HepG2 (cell line): ENCODE results near the gene C19orf18. TPM values are rescaled to one million over a fixed set of nuclear protein-coding genes. Genes with fewer than 3 reads are reported as not detected.

Source experiments
- ATAC-seq: fragments of 200-7000 bp; cut with Tn5 transposase; 3 replicates; pipeline ENCODE4 v1.9.1; 2020; ENCODE audit warnings: mild to moderate bottlenecking, moderate library complexity
- BruUV-seq: library from RNA; stranded (reverse); fragments of 400-500 nt; replicated peaks from 2 replicates; lab custom pipeline; 2021; lab: Mats Ljungman, UMichigan
- CTCF ChIA-PET: fragments of 300-600 bp; formaldehyde crosslinking; extraction: SDS; loops from one replicate; lab custom pipeline; 2021; ENCODE audit warnings: low total read pairs, inconsistent platforms, low intra/inter-chr PET ratio; lab: Yijun Ruan, JAX
- POLR2A ChIA-PET: fragments of 350-600 bp; sonication (Branson Sonifier 250); formaldehyde crosslinking; loops from one replicate; lab custom pipeline; 2020; ENCODE audit warnings: antibody characterized with exemption, inconsistent platforms; lab: Yijun Ruan, JAX
- DNase-seq: peaks from one replicate; pipeline ENCODE4 v3.0.0-alpha.2; 2015; ENCODE audit warnings: low spot score
- FAIRE-seq: peaks from 3 replicates; lab custom pipeline; 2011; peaks lifted over from hg19 to GRCh38; lab: Jason Lieb, UNC
- H2AFZ ChIP-seq: one replicate; pipeline ENCODE4 v1.6.1; 2011; ENCODE audit warnings: low read length, inconsistent platforms
- H3K27ac ChIP-seq: fragments of 300-600 bp; 3 replicates; pipeline ENCODE4 v1.8.0; 2011; ENCODE audit warnings: mixed run types, mild to moderate bottlenecking, mixed read lengths, low read length, inconsistent platforms; ENCODE audit not compliant: insufficient read depth; ENCODE audit errors: extremely low read length
- H3K27me3 ChIP-seq, 2 experiments: fragments of 200-600 bp in 1 of 2; 2 replicates in 1 of 2; 3 replicates in 1 of 2; pipeline versions ENCODE4 v1.6.0 to v1.8.0; 2011; ENCODE audit warnings: low read length in 2 of 2, mild to moderate bottlenecking in 2 of 2, moderate library complexity in 2 of 2, inconsistent platforms in 1 of 2; ENCODE audit not compliant: insufficient read depth in 2 of 2, control insufficient read depth in 1 of 2
- H3K36me3 ChIP-seq, 2 experiments: fragments of 200-600 bp in 1 of 2; replicated peaks in 1 of 2; 2 replicates in 1 of 2; 3 replicates in 1 of 2; pipeline versions ENCODE4 v1.5.1 to v1.8.0; 2011; ENCODE audit warnings: low read length in 2 of 2, inconsistent platforms in 1 of 2; ENCODE audit not compliant: insufficient read depth in 2 of 2, control insufficient read depth in 1 of 2
- H3K4me1 ChIP-seq: 2 replicates; pipeline ENCODE4 v1.5.1; 2012; ENCODE audit warnings: low read length, inconsistent platforms; ENCODE audit not compliant: insufficient read depth
- H3K4me2 ChIP-seq: 2 replicates; pipeline ENCODE4 v1.6.0; 2011; ENCODE audit warnings: low read depth, low read length, inconsistent platforms
- H3K4me3 ChIP-seq, 3 experiments: fragments of 200-600 bp in 1 of 3; sonication (generic), shearing (Covaris generic) in 1 of 3; replicated peaks in 1 of 3; 2 replicates each; pipeline ENCODE4 v1.5.1; 2011 to 2016; ENCODE audit warnings: low read length in 3 of 3, inconsistent platforms in 2 of 3, low read depth in 2 of 3, mild to moderate bottlenecking in 2 of 3, control low read depth in 1 of 3, mixed read lengths in 1 of 3; ENCODE audit not compliant: insufficient read depth in 1 of 3
- H3K79me2 ChIP-seq: one replicate; pipeline ENCODE4 v1.6.1; 2011; ENCODE audit warnings: low read length, inconsistent platforms; ENCODE audit not compliant: insufficient read depth
- H3K9ac ChIP-seq: 2 replicates; pipeline ENCODE4 v1.6.0; 2011; ENCODE audit warnings: mild to moderate bottlenecking, low read depth, low read length, inconsistent platforms; ENCODE audit not compliant: insufficient read depth
- H3K9me3 ChIP-seq: 2 replicates; pipeline ENCODE4 v1.5.1; 2012; ENCODE audit warnings: mild to moderate bottlenecking, low read length
- H4K20me1 ChIP-seq: 2 replicates; pipeline ENCODE4 v1.6.0; 2011; ENCODE audit warnings: inconsistent platforms, mild to moderate bottlenecking, low read length, moderate library complexity; ENCODE audit not compliant: insufficient read depth
- ARID2 ChIP-seq: sonication (generic); formaldehyde crosslinking; IDR thresholded peaks from 2 replicates; pipeline ENCODE4 v1.8.1; 2022; ENCODE audit warnings: mild to moderate bottlenecking, missing genetic modification reagents, borderline replicate concordance
- EEA1 ChIP-seq: sonication (generic); formaldehyde crosslinking; IDR thresholded peaks from 2 replicates; pipeline ENCODE4 v1.5.1; 2020; ENCODE audit warnings: mild to moderate bottlenecking, missing genetic modification reagents, borderline replicate concordance
- FOXP4 ChIP-seq: sonication (generic); formaldehyde crosslinking; IDR thresholded peaks from 2 replicates; pipeline ENCODE4 v1.4.0; 2020; ENCODE audit warnings: missing genetic modification reagents
- IRX3 ChIP-seq: sonication (generic); formaldehyde crosslinking; IDR thresholded peaks from 2 replicates; pipeline ENCODE4 v1.8.1; 2023; ENCODE audit warnings: mild to moderate bottlenecking, low read depth, missing genetic modification reagents, borderline replicate concordance
- MYPOP ChIP-seq: sonication (generic); formaldehyde crosslinking; IDR thresholded peaks from 2 replicates; pipeline ENCODE4 v1.8.1; 2023; ENCODE audit warnings: mild to moderate bottlenecking, moderate library complexity, missing genetic modification reagents
- NAIF1 ChIP-seq: sonication (generic); formaldehyde crosslinking; IDR thresholded peaks from 2 replicates; pipeline ENCODE4 v1.5.0; 2020; ENCODE audit warnings: mild to moderate bottlenecking, missing genetic modification reagents, borderline replicate concordance
- NFKBIZ ChIP-seq: IDR thresholded peaks from 2 replicates; pipeline ENCODE4 v1.6.1; 2018; ENCODE audit warnings: missing genetic modification reagents, missing compliant biosample characterization
- PAWR ChIP-seq: sonication (generic); formaldehyde crosslinking; IDR thresholded peaks from 2 replicates; pipeline ENCODE4 v1.4.0; 2020; ENCODE audit warnings: missing genetic modification reagents, mild to moderate bottlenecking, borderline replicate concordance
- RARG ChIP-seq: sonication (generic); formaldehyde crosslinking; IDR thresholded peaks from 2 replicates; pipeline ENCODE4 v1.4.0; 2020; ENCODE audit warnings: low read depth, mild to moderate bottlenecking, missing genetic modification reagents
- RBM39 ChIP-seq: fragments of 200-400 bp; formaldehyde crosslinking; IDR thresholded peaks from one replicate; pipeline ENCODE4 v1.6.1; 2018; ENCODE audit warnings: antibody characterized with exemption, mild to moderate bottlenecking, low read depth, low read length; ENCODE audit not compliant: poor library complexity, severe bottlenecking
- RFXAP ChIP-seq: sonication (generic); formaldehyde crosslinking; IDR thresholded peaks from 2 replicates; pipeline ENCODE4 v1.4.0; 2020; ENCODE audit warnings: missing genetic modification reagents, borderline replicate concordance
- TOPORS ChIP-seq: sonication (generic); formaldehyde crosslinking; IDR thresholded peaks from 2 replicates; pipeline ENCODE4 v1.8.0; 2023; ENCODE audit warnings: mild to moderate bottlenecking, missing genetic modification reagents
- ZNF207 ChIP-seq: fragments of 450-650 bp; IDR thresholded peaks from 2 replicates; pipeline ENCODE4 v1.6.1; 2016; ENCODE audit warnings: antibody characterized with exemption, borderline replicate concordance
- ZNF224 ChIP-seq: sonication (generic); formaldehyde crosslinking; IDR thresholded peaks from 2 replicates; pipeline ENCODE4 v1.5.0; 2020; ENCODE audit warnings: mild to moderate bottlenecking, missing genetic modification reagents
- ZNF292 ChIP-seq: sonication (generic); formaldehyde crosslinking; IDR thresholded peaks from 2 replicates; pipeline ENCODE4 v1.8.1; 2022; ENCODE audit warnings: mild to moderate bottlenecking, low read depth, missing genetic modification reagents, borderline replicate concordance
- ZNF446 ChIP-seq: sonication (generic); formaldehyde crosslinking; IDR thresholded peaks from 2 replicates; pipeline ENCODE4 v1.5.0; 2020; ENCODE audit warnings: mild to moderate bottlenecking, missing genetic modification reagents
- ZNF562 ChIP-seq: sonication (generic); formaldehyde crosslinking; IDR thresholded peaks from 2 replicates; pipeline ENCODE4 v1.8.0; 2022; ENCODE audit warnings: missing genetic modification reagents, borderline replicate concordance
- ZNF616 ChIP-seq: sonication (generic); formaldehyde crosslinking; IDR thresholded peaks from 2 replicates; pipeline ENCODE4 v1.5.0; 2020; ENCODE audit warnings: low read depth, mild to moderate bottlenecking, missing genetic modification reagents
- ZNF883 ChIP-seq: sonication (generic); formaldehyde crosslinking; IDR thresholded peaks from 2 replicates; pipeline ENCODE4 v1.5.1; 2020; ENCODE audit warnings: mild to moderate bottlenecking, missing genetic modification reagents; ENCODE audit errors: not compliant biosample characterization
- WGBS: methylation state at CpG from one replicate; pipeline ENCODE4 v1.1.6; 2017; ENCODE audit warnings: low lambda C conversion rate; 5-methylcytosine and 5-hydroxymethylcytosine counted together
- in situ Hi-C: cut with HindIII; loops from 2 replicates; pipeline ENCODE4 v1.10.0; 2017; ENCODE audit warnings: low pct_unique_long_range_greater_than_20kb; ENCODE audit not compliant: extremely low pct_ligation_motif_present
- intact Hi-C: fragments of 100-400 bp; cut with micrococcal nuclease; formaldehyde crosslinking; loops from one replicate; pipeline ENCODE4 v1.10.0; 2022; ENCODE audit not compliant: unreplicated experiment
- polyA plus RNA-seq, 8 experiments: library from polyadenylated mRNA; depleted of rRNA in 3 of 8; stranded (reverse) in 7 of 8; unstranded in 1 of 8; fragments of >200 nt; fragmentation: Illumina TruSeq in 4 of 8; extraction: Trizol in 4 of 8; gene quantifications; 2 replicates each; pipeline versions ENCODE4 v1.2.1 to v1.2.3, GENCODE V29; 2011 to 2016; ENCODE audit warnings: low read depth in 4 of 8, missing spikeins in 1 of 8, mixed read lengths in 1 of 8; ENCODE audit not compliant: insufficient read depth in 1 of 8
- total RNA-seq, 5 experiments: library from RNA; depleted of rRNA; stranded (reverse); fragments of >200 nt; fragmentation: Illumina TruSeq; extraction: Trizol; gene quantifications; 2 replicates each; pipeline ENCODE4 v1.2.3, GENCODE V29; 2016; ENCODE audit warnings: low read depth in 1 of 5

The C19orf18 gene
- total and polyA plus RNA-seq, 2 of the 13 experiments (the other 11 are each of a cell fraction or from before 2014, with no cell fraction given) = 0.38 to 0.55 TPM

- POLR2A ChIA-PET = no interaction called here
- Histone ChIP-seq H3K4me1 (0 out of 2 replicates have a peak, but pooled peaks cover 11% of the 10 kb centered on the region), H3K36me3 (no peaks in the 10 kb centered on the region), H3K9ac (no peak overlapping the region), H3K79me2 (no peaks in the 10 kb centered on the region), H3K4me3 (no peak overlapping the region), H4K20me1 (no peaks in the 10 kb centered on the region), H3K9me3 (peaks cover 55% of the 10 kb centered on the region), H2AFZ (no peak overlapping the region), H3K27ac (no peak overlapping the region), H3K27me3 (no peaks in the 10 kb centered on the region; a peak in 1 of 5 replicates), H3K4me2 (no peak overlapping the region)
- CTCF ChIA-PET = no interaction called here
- intact Hi-C loops = no loop called here
- BruUV-seq = no TSS peak
- 47% methylated on average over 5 of the region's 5 CpGs for WGBS
- in situ Hi-C loops = no loop called here
- no peak for TF ChIP-seq RARG
- no peak for TF ChIP-seq MYPOP (CRISPR knock-in tag)
- TF ChIP-seq ZNF883 (CRISPR knock-in tag) = no peak
- no peak for TF ChIP-seq ZNF224 (CRISPR knock-in tag)
- TF ChIP-seq PAWR (CRISPR knock-in tag) = no peak
- TF ChIP-seq EEA1 (CRISPR knock-in tag) = no peak
- TF ChIP-seq ZNF207 = no peak
- no peak for TF ChIP-seq IRX3 (CRISPR knock-in tag)
- no peak for TF ChIP-seq NAIF1
- no peak for TF ChIP-seq ARID2 (CRISPR knock-in tag)
- no peak for TF ChIP-seq ZNF562 (CRISPR knock-in tag)
- TF ChIP-seq RFXAP = no peak
- TF ChIP-seq RBM39 = no peak
- no peak for TF ChIP-seq ZNF292 (CRISPR knock-in tag)
- no peak for TF ChIP-seq ZNF446
- TF ChIP-seq ZNF616 = no peak
- no peak for TF ChIP-seq NFKBIZ
- TF ChIP-seq FOXP4 = no peak
- no peak for TF ChIP-seq TOPORS (CRISPR knock-in tag)
- no peak for ATAC-seq
- no peak for DNase-seq
- no peak for FAIRE-seq
Measured at GRCh38 chr19:58014141-58014540, 39.8 kb upstream of the C19orf18 start.
